Common myeloid progenitor, CD34-positive (primary cell): Measurements from ENCODE around the gene STT3B.
A peak's percentile ranks its signal among the peaks of the same experiment; 100 is the strongest.

ENCODE experiments used
- CTCF ChIA-PET: fragments of 350-600 bp; sonication (Branson Sonifier 250); formaldehyde crosslinking; loops from one replicate; lab custom pipeline; 2021; ENCODE audit warnings: antibody characterized with exemption; lab: Charles Lee
- POLR2A ChIA-PET: fragments of 350-600 bp; sonication (Branson Sonifier 250); formaldehyde crosslinking; loops from one replicate; lab custom pipeline; 2021; ENCODE audit warnings: antibody characterized with exemption; lab: Charles Lee
- DNase-seq, 3 donors: peaks; one replicate each; pipeline versions ENCODE4 v3.0.0 to v3.0.0-alpha.2; 2013
- H3K27ac ChIP-seq, 2 experiments: 1 replicate in 1 of 2; 2 replicates in 1 of 2; pipeline ENCODE4 v1.7.0; 2013; ENCODE audit warnings: inconsistent platforms in 2 of 2, low read length in 2 of 2, mild to moderate bottlenecking in 2 of 2, low read depth in 1 of 2, moderate library complexity in 1 of 2; ENCODE audit not compliant: severe bottlenecking in 2 of 2, insufficient read depth in 1 of 2, poor library complexity in 1 of 2
- H3K27me3 ChIP-seq, 5 experiments: replicated peaks in 2 of 5; 1 replicate in 3 of 5; 2 replicates in 2 of 5; pipeline versions ENCODE4 v1.6.1 to v1.7.0; 2013; ENCODE audit warnings: low read length in 4 of 5, mild to moderate bottlenecking in 2 of 5, moderate library complexity in 2 of 5, inconsistent platforms in 1 of 5; ENCODE audit not compliant: insufficient read depth in 5 of 5, control insufficient read depth in 4 of 5
- H3K36me3 ChIP-seq, 4 experiments: 1 replicate in 2 of 4; 2 replicates in 2 of 4; pipeline versions ENCODE4 v1.6.1 to v1.7.0; 2013; ENCODE audit warnings: low read length in 3 of 4, control low read depth in 1 of 4, mild to moderate bottlenecking in 1 of 4; ENCODE audit not compliant: control insufficient read depth in 4 of 4, insufficient read depth in 4 of 4
- H3K4me1 ChIP-seq, 4 experiments: 1 replicate in 3 of 4; 2 replicates in 1 of 4; pipeline versions ENCODE4 v1.6.1 to v1.7.1; 2013; ENCODE audit warnings: low read length in 3 of 4, mild to moderate bottlenecking in 3 of 4, control low read depth in 1 of 4, inconsistent platforms in 1 of 4, moderate library complexity in 1 of 4; ENCODE audit not compliant: control insufficient read depth in 4 of 4, insufficient read depth in 4 of 4; ENCODE audit errors: control extremely low read depth in 1 of 4
- H3K4me3 ChIP-seq, 7 experiments: 1 replicate in 4 of 7; 2 replicates in 3 of 7; pipeline versions ENCODE4 v1.5.1 to v1.7.0; 2013; ENCODE audit warnings: mild to moderate bottlenecking in 7 of 7, low read length in 6 of 7, moderate library complexity in 6 of 7, inconsistent platforms in 2 of 7, low read depth in 2 of 7, control low read depth in 1 of 7; ENCODE audit not compliant: insufficient read depth in 4 of 7, control insufficient read depth in 1 of 7; ENCODE audit errors: extremely low read depth in 1 of 7
- H3K9me3 ChIP-seq, 5 experiments: 1 replicate in 4 of 5; 2 replicates in 1 of 5; pipeline versions ENCODE4 v1.6.1 to v1.7.1; 2013; ENCODE audit warnings: low read length in 4 of 5, mild to moderate bottlenecking in 2 of 5, inconsistent platforms in 1 of 5, low read depth in 1 of 5, moderate library complexity in 1 of 5; ENCODE audit not compliant: control insufficient read depth in 4 of 5, insufficient read depth in 2 of 5; ENCODE audit errors: control extremely low read depth in 1 of 5
- WGBS: methylation state at CpG from one replicate; pipeline ENCODE4 v1.1.5; 2013; ENCODE audit not compliant: insufficient coverage; 5-methylcytosine and 5-hydroxymethylcytosine counted together

STT3B gene

DNA sequence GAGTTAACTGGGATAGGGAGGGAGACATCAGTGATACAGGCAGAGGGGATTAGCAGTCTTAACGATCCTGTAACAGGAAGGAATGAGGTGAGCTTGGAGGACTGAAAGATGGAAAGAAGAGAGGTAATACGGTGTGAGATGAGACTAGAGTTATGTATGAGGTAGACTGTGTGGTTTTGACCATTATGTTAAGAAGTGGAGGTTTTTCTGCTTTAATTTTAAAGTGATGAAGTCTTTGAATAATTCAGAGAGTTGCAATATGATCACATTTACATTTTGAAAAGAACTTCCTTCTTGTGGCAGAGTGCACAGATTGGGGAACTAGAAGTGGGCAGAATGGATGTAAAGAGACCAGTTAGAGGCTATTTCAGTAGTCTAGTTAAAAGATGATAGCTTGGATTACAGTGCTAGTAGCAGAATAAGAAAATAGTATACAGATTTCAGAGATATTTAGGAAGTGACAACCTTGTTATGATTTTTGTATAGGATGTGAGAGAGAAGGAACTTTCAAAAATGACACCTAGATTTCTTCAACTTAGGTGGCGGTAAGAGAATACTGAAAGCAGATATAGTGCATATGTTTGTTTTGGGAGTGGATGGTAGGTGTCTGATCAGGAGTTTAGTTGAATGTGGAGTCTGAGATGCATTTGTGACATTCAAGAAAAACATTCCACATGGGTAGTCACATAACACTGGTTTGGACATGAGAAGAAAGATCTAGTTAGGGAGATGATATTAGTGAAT lies 40.5 kb downstream of the STT3B start:
- Histone ChIP-seq H3K27me3 (no peaks in the 10 kb centered on the region), H3K9me3 (no peaks in the 10 kb centered on the region), H3K4me3 (no peak overlapping the region), H3K36me3 (peaks cover 0 to 13% (median 6%) of the 10 kb centered on the region in 4 experiments), H3K4me1 (peaks cover 9 to 42% (median 23%) of the 10 kb centered on the region in 4 experiments), H3K27ac (no peak overlapping the region)
- CTCF ChIA-PET: interaction anchor here (1.0 to 1.6 kb wide), 2 partner anchors 19 to 27 kb away, joined by 3 to 4 read pairs; no protein-coding TSS in a partner anchor
- DNase-seq: peak; percentile 17 to 78 (median 68)
- WGBS: 51% methylated on average over 3 of the region's 3 CpGs
- POLR2A ChIA-PET: no interaction called here

GRCh38 chr3:31575448-31575847 lies 42.7 kb downstream of the STT3B start:
- no CpG with 5 or more reads among the region's 2 CpGs for WGBS
- DNase-seq: peak in 2 of 3 donors; percentile 51 to 70
- Histone ChIP-seq H3K27me3 (no peaks in the 10 kb centered on the region), H3K4me3 (peak overlapping the region in 2 of 7 experiments; percentile 17 to 22), H3K4me1 (peaks cover 9 to 46% (median 24%) of the 10 kb centered on the region in 4 experiments), H3K36me3 (peaks cover 5 to 25% (median 13%) of the 10 kb centered on the region in 4 experiments), H3K9me3 (peaks cover 0 to 2% (median 0%) of the 10 kb centered on the region in 5 experiments), H3K27ac (peak overlapping the region in 1 of 2 experiments; percentile 27)
- ChIA-PET CTCF (interaction anchor here (0.8 kb wide), 1 partner anchor 23 kb away, joined by 3 read pairs; no protein-coding TSS in a partner anchor), POLR2A (interaction anchor here (0.7 kb wide), 1 partner anchor 122 kb away, joined by 4 read pairs; no protein-coding TSS in a partner anchor)

DNA sequence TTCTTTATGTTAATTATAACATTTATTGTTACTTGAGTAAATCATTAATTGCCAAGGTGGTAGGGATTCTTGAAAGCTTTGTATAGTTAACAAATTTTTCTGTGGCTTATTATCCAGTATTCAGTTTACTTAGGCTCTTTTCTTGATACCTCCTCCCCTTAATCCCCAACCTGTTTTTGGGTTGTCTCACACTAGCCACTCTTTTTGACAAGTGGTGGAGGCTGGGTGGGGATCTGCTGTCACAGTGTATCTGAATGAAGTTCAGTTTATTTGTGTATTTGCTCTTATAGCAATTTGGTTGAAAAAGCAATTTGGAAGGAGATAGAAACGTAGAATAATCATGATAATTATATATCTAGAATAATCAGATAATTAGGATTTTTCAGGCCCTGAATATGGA lies 43.8 kb downstream of the STT3B start:
- Histone ChIP-seq H3K4me3 (no peak overlapping the region), H3K9me3 (peaks cover 0 to 2% (median 1%) of the 10 kb centered on the region in 5 experiments), H3K4me1 (peaks cover 9 to 43% (median 24%) of the 10 kb centered on the region in 4 experiments), H3K27ac (no peak overlapping the region), H3K27me3 (no peaks in the 10 kb centered on the region), H3K36me3 (peaks cover 7 to 32% (median 20%) of the 10 kb centered on the region in 4 experiments)
- no CpG with 5 or more reads among the region's 1 CpG for WGBS
- DNase-seq: no peak
- POLR2A ChIA-PET: no interaction called here
- CTCF ChIA-PET: interaction anchor here (0.8 kb wide), 1 partner anchor 24 kb away, joined by 3 read pairs; no protein-coding TSS in a partner anchor

DNA sequence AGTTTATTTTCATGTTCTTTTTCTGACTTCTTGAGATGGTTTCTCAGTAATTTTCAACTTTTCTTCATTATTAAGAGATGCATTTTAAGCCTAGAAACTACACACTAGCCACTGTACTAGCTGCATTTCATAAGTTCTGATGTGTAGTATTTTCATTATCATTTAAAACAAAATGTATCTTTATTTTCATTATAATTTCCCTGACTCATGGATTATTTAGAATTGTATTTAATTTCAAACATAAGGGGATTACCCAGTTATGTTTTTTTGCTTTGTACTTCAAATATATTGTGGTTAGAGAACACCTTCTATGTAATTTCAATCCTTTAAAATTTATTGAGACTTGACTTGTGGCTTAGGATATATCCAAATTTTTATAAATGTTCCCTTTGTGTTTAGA lies 44.5 kb downstream of the STT3B start:
- DNase-seq: no peak
- peaks cover 11 to 36% (median 24%) of the 10 kb centered on the region in 4 experiments for H3K36me3 ChIP-seq
- peaks cover 9 to 43% (median 24%) of the 10 kb centered on the region in 4 experiments for H3K4me1 ChIP-seq
- ChIA-PET POLR2A (no interaction called here), CTCF (no interaction called here)
- H3K9me3 ChIP-seq: peaks cover 0 to 6% (median 4%) of the 10 kb centered on the region in 5 experiments
- H3K27ac ChIP-seq: no peak overlapping the region
- H3K4me3 ChIP-seq: no peak overlapping the region
- H3K27me3 ChIP-seq: no peaks in the 10 kb centered on the region

DNA sequence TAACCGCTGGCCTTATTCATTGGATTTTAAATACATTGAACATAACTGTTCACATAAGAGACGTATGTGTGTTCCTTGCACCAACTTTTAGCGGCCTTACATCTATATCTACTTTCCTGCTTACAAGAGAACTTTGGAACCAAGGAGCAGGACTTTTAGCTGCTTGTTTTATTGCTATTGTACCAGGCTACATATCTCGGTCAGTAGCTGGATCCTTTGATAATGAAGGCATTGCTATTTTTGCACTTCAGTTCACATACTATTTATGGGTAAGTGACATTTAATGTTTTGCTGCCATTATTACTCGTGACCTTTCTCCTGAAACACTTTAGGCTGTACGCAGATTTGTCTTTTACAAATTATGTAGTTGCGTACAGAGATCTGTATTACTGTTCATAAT lies 47.1 kb downstream of the STT3B start:
- no peak overlapping the region for H3K4me3 ChIP-seq
- no peaks in the 10 kb centered on the region for H3K27me3 ChIP-seq
- POLR2A ChIA-PET: no interaction called here
- WGBS: 100% methylated on average over 1 of the region's 7 CpGs
- CTCF ChIA-PET: interaction anchor here (1.0 to 2.4 kb wide), 2 partner anchors 11 to 14 kb away, joined by 3 to 6 read pairs; no protein-coding TSS in a partner anchor
- H3K36me3 ChIP-seq: peaks cover 16 to 58% (median 41%) of the 10 kb centered on the region in 4 experiments
- peaks cover 5 to 23% (median 10%) of the 10 kb centered on the region in 4 experiments for H3K4me1 ChIP-seq
- DNase-seq: no peak
- H3K9me3 ChIP-seq: peaks cover 0 to 15% (median 4%) of the 10 kb centered on the region in 5 experiments
- H3K27ac ChIP-seq: no peak overlapping the region

- no peaks in the 10 kb centered on the region for H3K27me3 ChIP-seq
- POLR2A ChIA-PET: no interaction called here
- no peak overlapping the region for H3K27ac ChIP-seq
- H3K4me3 ChIP-seq: no peak overlapping the region
- H3K36me3 ChIP-seq: peaks cover 19 to 64% (median 47%) of the 10 kb centered on the region in 4 experiments
- CTCF ChIA-PET: interaction anchor here (1.0 to 2.4 kb wide), 4 partner anchors 11 to 17 kb away, joined by 3 to 6 read pairs (median 3); no protein-coding TSS in a partner anchor
- DNase-seq: no peak
- WGBS: no CpG with 5 or more reads among the region's 2 CpGs
- peaks cover 0 to 20% (median 4%) of the 10 kb centered on the region in 5 experiments for H3K9me3 ChIP-seq
- peaks cover 1 to 15% (median 5%) of the 10 kb centered on the region in 4 experiments for H3K4me1 ChIP-seq
Observed at GRCh38 chr3:31580645-31581044, 47.9 kb downstream of the STT3B start.

- Histone ChIP-seq H3K27me3 (no peaks in the 10 kb centered on the region), H3K27ac (no peak overlapping the region), H3K4me3 (no peak overlapping the region), H3K4me1 (peaks cover 0 to 11% (median 3%) of the 10 kb centered on the region in 4 experiments), H3K36me3 (peaks cover 25 to 72% (median 51%) of the 10 kb centered on the region in 4 experiments), H3K9me3 (peaks cover 0 to 23% (median 6%) of the 10 kb centered on the region in 5 experiments)
- ChIA-PET CTCF (no interaction called here), POLR2A (no interaction called here)
- 92% methylated on average over 2 of the region's 2 CpGs for WGBS
- no peak for DNase-seq
Observed at GRCh38 chr3:31581660-31582059, 48.9 kb downstream of the STT3B start.
